BJ (cell line): Measurements from ENCODE around the gene TMTC1. TPM values are rescaled to one million over a fixed set of nuclear protein-coding genes. Genes with fewer than 3 reads are reported as not detected.

Source experiments
- CTCF ChIA-PET: fragments of 350-600 bp; formaldehyde crosslinking; extraction: SDS; loops from one replicate; lab custom pipeline; 2021; ENCODE audit warnings: antibody characterized with exemption, inconsistent platforms; lab: Yijun Ruan, JAX
- POLR2A ChIA-PET: fragments of 300-600 bp; sonication (Branson Sonifier 250); formaldehyde crosslinking; extraction: SDS; loops from one replicate; lab custom pipeline; 2021; ENCODE audit warnings: antibody characterized with exemption; lab: Charles Lee
- DNase-seq: peaks from one replicate; pipeline ENCODE4 v3.0.0-alpha.2; 2011; ENCODE audit warnings: low read depth
- H3K27me3 ChIP-seq: 2 replicates; pipeline ENCODE4 v1.6.0; 2011; ENCODE audit warnings: low read length; ENCODE audit not compliant: control insufficient read depth, insufficient read depth
- H3K36me3 ChIP-seq: 2 replicates; pipeline ENCODE4 v1.5.1; 2011; ENCODE audit warnings: low read length; ENCODE audit not compliant: control insufficient read depth, insufficient read depth
- H3K4me3 ChIP-seq: 2 replicates; pipeline ENCODE4 v1.5.1; 2011; ENCODE audit warnings: low read depth, mild to moderate bottlenecking, control low read depth, low read length
- polyA plus RNA-seq: library from polyadenylated mRNA; depleted of rRNA; stranded (reverse); fragments of >200 nt; gene quantifications from 2 replicates; pipeline ENCODE4 v1.2.3, GENCODE V29; 2011
- TF ChIP-seq, protein P1 (sequence below): IDR thresholded peaks from 2 replicates; pipeline ENCODE4 v1.5.1; 2011; ENCODE audit warnings: low read depth, mild to moderate bottlenecking, control low read depth, inconsistent platforms, low read length, moderate library complexity; ENCODE audit not compliant: insufficient read depth

TMTC1 gene
- polyA plus RNA-seq, 1 experiment, result 21.8 TPM

DNA sequence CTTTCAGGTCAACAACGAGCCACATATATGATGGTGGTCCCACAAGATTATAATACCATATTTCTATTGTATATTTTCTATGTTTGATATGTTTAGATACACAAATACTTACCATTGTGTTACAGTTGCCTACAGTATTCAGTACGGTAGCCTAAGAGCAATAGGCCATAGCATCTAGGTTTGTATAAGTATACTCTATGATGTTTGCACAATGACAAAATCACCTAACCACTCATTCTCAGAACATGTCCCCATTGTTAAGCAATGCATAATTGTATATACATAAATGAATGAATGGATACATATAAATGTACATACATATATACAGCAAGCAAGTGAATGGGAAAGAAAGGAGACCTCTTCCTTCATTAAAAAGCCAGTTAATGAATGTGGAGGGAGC lies 23.8 kb downstream of the TMTC1 start:
- Histone ChIP-seq H3K36me3 (no peaks in the 10 kb centered on the region), H3K27me3 (no peaks in the 10 kb centered on the region), H3K4me3 (no peak overlapping the region)
- DNase-seq, result no peak
- TF ChIP-seq, protein P1, sequence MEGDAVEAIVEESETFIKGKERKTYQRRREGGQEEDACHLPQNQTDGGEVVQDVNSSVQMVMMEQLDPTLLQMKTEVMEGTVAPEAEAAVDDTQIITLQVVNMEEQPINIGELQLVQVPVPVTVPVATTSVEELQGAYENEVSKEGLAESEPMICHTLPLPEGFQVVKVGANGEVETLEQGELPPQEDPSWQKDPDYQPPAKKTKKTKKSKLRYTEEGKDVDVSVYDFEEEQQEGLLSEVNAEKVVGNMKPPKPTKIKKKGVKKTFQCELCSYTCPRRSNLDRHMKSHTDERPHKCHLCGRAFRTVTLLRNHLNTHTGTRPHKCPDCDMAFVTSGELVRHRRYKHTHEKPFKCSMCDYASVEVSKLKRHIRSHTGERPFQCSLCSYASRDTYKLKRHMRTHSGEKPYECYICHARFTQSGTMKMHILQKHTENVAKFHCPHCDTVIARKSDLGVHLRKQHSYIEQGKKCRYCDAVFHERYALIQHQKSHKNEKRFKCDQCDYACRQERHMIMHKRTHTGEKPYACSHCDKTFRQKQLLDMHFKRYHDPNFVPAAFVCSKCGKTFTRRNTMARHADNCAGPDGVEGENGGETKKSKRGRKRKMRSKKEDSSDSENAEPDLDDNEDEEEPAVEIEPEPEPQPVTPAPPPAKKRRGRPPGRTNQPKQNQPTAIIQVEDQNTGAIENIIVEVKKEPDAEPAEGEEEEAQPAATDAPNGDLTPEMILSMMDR, result no peak
- POLR2A ChIA-PET, result no interaction called here
- CTCF ChIA-PET, result no interaction called here

DNA sequence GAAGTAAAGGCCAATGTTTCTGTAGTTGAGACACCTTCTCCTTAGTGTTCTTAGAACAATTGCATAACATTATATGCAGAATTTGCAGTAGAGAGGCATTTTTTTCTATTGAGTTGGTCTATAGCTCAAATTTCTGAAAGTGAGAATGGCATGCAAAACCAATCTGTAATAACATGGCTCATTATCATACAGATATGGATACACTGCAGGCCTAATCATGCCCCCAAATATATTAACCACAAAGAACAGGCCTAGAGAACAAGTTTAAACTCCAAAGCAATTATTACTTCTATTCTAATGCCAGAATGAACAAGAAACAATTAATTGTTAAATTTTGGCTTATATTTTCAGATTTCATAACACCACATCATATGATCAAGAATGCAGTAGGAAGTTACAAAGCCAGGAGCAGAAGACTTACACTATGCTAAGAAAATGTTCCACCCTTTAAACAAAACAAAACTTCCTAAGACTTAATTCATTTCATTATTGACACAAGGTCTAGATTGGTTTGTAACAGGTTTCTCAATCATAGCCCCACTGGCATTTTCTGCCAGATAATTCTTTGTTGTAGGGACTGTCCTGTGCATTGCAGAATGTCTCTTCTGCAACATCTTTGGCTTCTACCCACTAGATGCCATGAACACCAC lies 26.9 kb downstream of the TMTC1 start:
- H3K4me3 ChIP-seq, result no peak overlapping the region
- POLR2A ChIA-PET, result no interaction called here
- H3K36me3 ChIP-seq, result no peaks in the 10 kb centered on the region
- TF ChIP-seq, protein P1, result no peak
- H3K27me3 ChIP-seq, result no peaks in the 10 kb centered on the region
- DNase-seq, result no peak
- CTCF ChIA-PET, result no interaction called here

DNA sequence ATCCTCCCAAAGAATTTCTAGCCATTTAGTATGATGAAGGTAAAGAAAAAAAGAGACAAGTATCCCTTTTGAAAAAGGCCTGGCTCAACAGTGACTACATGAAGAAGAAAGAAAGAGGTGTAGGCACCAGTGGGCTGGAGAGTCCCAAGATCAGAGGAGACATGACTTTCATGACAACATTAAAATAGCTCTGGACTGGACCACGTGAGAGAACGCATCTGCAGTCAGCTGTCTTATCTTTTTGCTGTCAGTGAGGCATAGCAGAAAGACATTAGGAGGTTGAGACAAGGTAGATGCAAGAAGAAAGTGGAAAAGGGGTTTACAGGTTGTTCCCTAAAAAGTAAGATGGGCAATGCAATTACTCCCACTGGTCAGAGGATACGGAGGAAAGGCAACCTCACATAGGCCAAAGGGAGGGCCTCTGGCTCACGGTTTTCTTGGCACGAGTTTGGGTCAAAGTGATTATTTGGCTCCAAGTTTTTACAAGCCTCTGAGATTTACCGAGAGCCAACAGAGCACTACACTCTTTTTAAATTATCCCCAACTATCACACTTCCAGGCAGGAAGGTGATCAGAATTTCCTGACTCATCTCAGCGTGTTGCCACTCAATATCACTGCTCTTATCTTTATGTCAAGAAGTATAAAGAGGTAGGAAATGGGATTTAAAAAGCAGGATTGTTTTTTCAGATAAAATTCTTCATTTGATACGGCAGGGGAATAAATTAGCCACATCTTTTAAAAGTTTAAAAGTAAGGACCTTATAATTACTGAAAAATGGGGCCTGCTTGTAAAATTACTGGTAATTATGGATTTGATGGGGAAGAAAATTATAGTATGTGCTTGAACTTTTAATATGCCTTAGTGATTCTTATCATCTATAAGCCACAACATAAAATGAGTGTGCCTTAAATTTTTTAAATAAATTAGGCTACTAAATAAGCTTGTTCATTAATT lies 29.2 kb downstream of the TMTC1 start:
- no peak overlapping the region for H3K4me3 ChIP-seq
- H3K27me3 ChIP-seq, result no peaks in the 10 kb centered on the region
- ChIA-PET POLR2A (no interaction called here), CTCF (no interaction called here)
- H3K36me3 ChIP-seq, result no peaks in the 10 kb centered on the region
- TF ChIP-seq, protein P1, result no peak
- DNase-seq, result no peak

DNA sequence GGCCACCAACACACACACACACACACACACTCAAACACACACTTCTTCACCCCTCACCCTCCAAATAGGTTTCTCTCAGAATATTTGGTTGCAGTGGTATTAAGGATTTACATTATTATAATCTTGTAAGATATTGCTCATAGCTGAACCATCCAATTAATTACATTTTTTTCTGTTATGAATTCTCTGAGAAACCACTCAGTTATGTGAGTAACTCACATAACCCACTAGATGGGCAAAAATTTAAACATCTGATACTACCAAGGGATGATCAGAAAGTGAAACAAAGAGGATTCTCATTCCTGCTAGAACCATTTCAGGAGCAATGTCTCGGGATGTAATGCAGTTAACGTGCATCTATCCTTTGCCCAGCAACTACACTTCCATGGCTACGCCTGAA lies 31.6 kb downstream of the TMTC1 start:
- TF ChIP-seq, protein P1, result no peak
- H3K4me3 ChIP-seq, result no peak overlapping the region
- POLR2A ChIA-PET, result no interaction called here
- H3K27me3 ChIP-seq, result no peaks in the 10 kb centered on the region
- CTCF ChIA-PET, result interaction anchor here (1.2 kb wide), 1 partner anchor 11 kb away, joined by 3 read pairs; no protein-coding TSS in a partner anchor
- no peak for DNase-seq
- H3K36me3 ChIP-seq, result no peaks in the 10 kb centered on the region

DNA sequence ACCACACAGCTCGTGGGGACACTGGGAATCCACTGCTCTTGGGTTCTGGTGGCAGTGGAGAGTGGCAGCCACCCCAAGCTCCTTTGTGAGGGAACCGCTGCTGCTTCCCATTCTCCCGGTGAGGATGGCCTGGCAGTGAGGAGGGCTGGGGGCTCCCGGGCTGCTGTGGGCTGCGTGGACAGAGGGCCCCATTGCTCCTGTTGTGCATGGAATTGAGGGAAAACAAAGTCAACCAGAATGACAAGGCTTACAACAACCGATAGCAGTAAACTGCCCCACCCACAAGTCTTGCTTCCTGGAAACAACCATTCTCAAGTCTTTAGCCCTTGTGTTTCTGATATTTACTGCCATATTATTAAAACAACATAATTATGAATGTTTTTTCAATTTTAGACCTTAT lies 32.1 kb downstream of the TMTC1 start:
- ChIA-PET POLR2A (no interaction called here), CTCF (interaction anchor here (1.2 kb wide), 1 partner anchor 10 kb away, joined by 3 read pairs; no protein-coding TSS in a partner anchor)
- Histone ChIP-seq H3K36me3 (no peaks in the 10 kb centered on the region), H3K27me3 (no peaks in the 10 kb centered on the region), H3K4me3 (no peak overlapping the region)
- TF ChIP-seq, protein P1, result no peak
- no peak for DNase-seq
